ENCODE data around the gene GON7. TPM values are rescaled to one million over a fixed set of nuclear protein-coding genes. Genes with fewer than 3 reads are reported as not detected.

GON7 gene
- total and polyA plus RNA-seq, 8 donors, result 2.9 to 36.0 (median 16.9) TPM

DNA sequence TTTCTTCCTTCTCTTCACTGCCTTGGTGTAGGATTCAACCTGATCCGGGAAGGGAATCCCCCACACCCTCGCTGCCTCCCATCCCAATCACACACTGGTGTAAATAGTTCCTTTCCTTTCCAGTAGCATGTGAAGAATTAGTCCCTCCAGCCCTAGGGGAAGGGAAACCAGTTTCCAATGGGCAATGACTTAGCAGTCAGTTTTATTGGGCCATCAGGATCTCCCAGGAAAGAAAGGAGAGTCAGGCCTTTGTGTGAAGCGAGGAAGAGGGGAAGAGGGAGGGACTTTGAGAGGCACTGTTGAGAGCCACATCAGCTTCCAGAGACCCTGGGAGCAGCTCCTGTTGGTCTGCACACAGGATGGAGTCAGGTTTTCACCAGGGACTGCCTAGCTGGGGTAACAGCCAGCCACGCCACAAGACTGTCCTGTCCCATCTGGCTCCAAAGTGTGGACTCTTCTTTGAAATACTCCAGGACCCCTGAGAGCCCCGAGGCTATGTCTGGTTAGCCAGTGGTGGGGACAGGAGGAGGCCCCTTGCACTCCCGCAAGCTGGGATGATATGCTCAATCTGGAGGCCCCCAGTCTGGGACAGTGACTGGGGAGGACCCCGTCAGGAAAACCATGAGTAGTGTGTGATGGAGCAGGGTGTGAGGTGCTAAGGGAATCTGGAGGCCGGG is 50.0 kb downstream of the GON7 start:
- DNase-seq, result no peak
- H3K27me3 ChIP-seq, result no peaks in the 10 kb centered on the region
- H3K4me1 ChIP-seq, result no peaks in the 10 kb centered on the region
- H3K27ac ChIP-seq, result no peak overlapping the region
- no peak for TF ChIP-seq POLR2A (IDR thresholded peaks at IDR 0.05)
- no peak for TF ChIP-seq CTCF (IDR thresholded peaks at IDR 0.05)
- no peak for TF ChIP-seq POLR2AphosphoS5 (IDR thresholded peaks at IDR 0.05)
- no peak for TF ChIP-seq EP300 (IDR thresholded peaks at IDR 0.05)
- H3K4me3 ChIP-seq, result no peak overlapping the region
- WGBS, 5 donors, result 84 to 94% (median 89%) methylated on average over 7 to 8 of the region's 8 CpGs
- intact Hi-C loops (cut with DNase I; ENCODE audit: low total_unique reads), result no loop called here
- H3K36me3 ChIP-seq, result no peaks in the 10 kb centered on the region
- H3K9me3 ChIP-seq, result no peaks in the 10 kb centered on the region

DNA sequence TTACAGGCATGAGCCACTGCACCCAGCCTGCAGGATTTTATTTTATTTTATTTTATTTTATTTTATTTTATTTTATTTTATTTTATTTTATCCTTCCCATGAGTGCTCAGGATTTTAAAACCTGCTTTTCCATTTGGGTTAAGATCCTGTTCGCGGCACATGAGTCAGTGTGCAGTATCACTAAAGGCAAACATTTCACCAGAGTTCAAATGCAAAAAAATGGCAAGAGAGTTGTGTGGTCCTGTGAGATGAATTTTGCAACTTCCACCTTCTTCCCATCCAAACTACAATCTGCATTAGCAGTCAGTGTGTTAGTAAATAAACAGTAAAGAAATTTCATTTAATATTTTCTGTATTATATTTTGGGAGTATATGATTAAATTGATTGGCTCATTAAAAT is 51.2 kb downstream of the GON7 start:
- TF ChIP-seq POLR2AphosphoS5 (IDR thresholded peaks at IDR 0.05), result no peak
- no peak for TF ChIP-seq POLR2A (IDR thresholded peaks at IDR 0.05)
- TF ChIP-seq CTCF (IDR thresholded peaks at IDR 0.05), result no peak
- no peak for TF ChIP-seq EP300 (IDR thresholded peaks at IDR 0.05)
- no peaks in the 10 kb centered on the region for H3K27me3 ChIP-seq
- peak in 1 of 2 donors; percentile 20 for DNase-seq
- no peaks in the 10 kb centered on the region for H3K9me3 ChIP-seq
- no peak overlapping the region for H3K27ac ChIP-seq
- H3K4me3 ChIP-seq, result no peak overlapping the region
- WGBS, 5 donors, result 24 to 59% (median 41%) methylated on average over 2 of the region's 2 CpGs
- H3K36me3 ChIP-seq, result no peaks in the 10 kb centered on the region
- intact Hi-C loops (cut with DNase I; ENCODE audit: low total_unique reads), result no loop called here
- H3K4me1 ChIP-seq, result peaks cover 0 to 8% (median 3%) of the 10 kb centered on the region in 4 donors

GRCh38 chr14:93153121-93153520 is 53.7 kb downstream of the GON7 start:
- Histone ChIP-seq H3K27ac (no peak overlapping the region), H3K9me3 (no peaks in the 10 kb centered on the region), H3K4me1 (peaks cover 3 to 12% (median 9%) of the 10 kb centered on the region in 4 donors), H3K4me3 (no peak overlapping the region), H3K27me3 (no peaks in the 10 kb centered on the region), H3K36me3 (no peaks in the 10 kb centered on the region)
- intact Hi-C loops (cut with DNase I; ENCODE audit: low total_unique reads), result no loop called here
- DNase-seq, result no peak
- WGBS, 5 donors, result 80 to 90% (median 87%) methylated on average over 7 of the region's 7 CpGs
- TF ChIP-seq POLR2A (IDR thresholded peaks at IDR 0.05), result no peak
- no peak for TF ChIP-seq CTCF (IDR thresholded peaks at IDR 0.05)
- no peak for TF ChIP-seq EP300 (IDR thresholded peaks at IDR 0.05)
- no peak for TF ChIP-seq POLR2AphosphoS5 (IDR thresholded peaks at IDR 0.05)

Other genes starting within 250 kb of the GON7 start
- gene ITPK1, start 91.1 kb downstream of the GON7 start, total RNA-seq, result 10 to 100 TPM; 17.8 to 46.3 (median 29.5) TPM
- 10 to 100 TPM; 23.3 to 32.8 (median 28.4) TPM for gene ITPK1, start 91.1 kb downstream of the GON7 start, polyA plus RNA-seq
- gene MOAP1, start 22.2 kb downstream of the GON7 start, total RNA-seq, result 10 to 100 TPM in 2 of 5 donors, 1 to 10 TPM in 2, under 1 TPM in 1; 0.87 to 44.1 (median 9.4) TPM
- 10 to 100 TPM; 18.3 to 26.0 (median 20.1) TPM for gene MOAP1, start 22.2 kb downstream of the GON7 start, polyA plus RNA-seq
- gene LYSET, start 21.7 kb downstream of the GON7 start, total RNA-seq, result 10 to 100 TPM in 1 of 5 donors, 1 to 10 TPM in 2, under 1 TPM in 2; 0.87 to 11.6 (median 2.9) TPM
- 10 to 100 TPM; 19.3 to 23.8 (median 21.6) TPM for gene LYSET, start 21.7 kb downstream of the GON7 start, polyA plus RNA-seq
- gene UBR7, start 191 bp upstream of the GON7 start, total RNA-seq, result 100 to 1,000 TPM in 1 of 5 donors, 10 to 100 TPM in 3, 1 to 10 TPM in 1; 8.8 to 124 (median 31.0) TPM
- 10 to 100 TPM; 11.9 to 16.5 (median 15.6) TPM for gene UBR7, start 191 bp upstream of the GON7 start, polyA plus RNA-seq
- gene BTBD7, start 126.0 kb upstream of the GON7 start, total RNA-seq, result 10 to 100 TPM; 19.6 to 99.2 (median 32.2) TPM
- gene BTBD7, start 126.0 kb upstream of the GON7 start, polyA plus RNA-seq, result 1 to 10 TPM; 5.7 to 9.2 (median 7.3) TPM
- not detected for gene COX8C, start 140.1 kb upstream of the GON7 start, total RNA-seq
- not detected for gene COX8C, start 140.1 kb upstream of the GON7 start, polyA plus RNA-seq
- 1 to 10 TPM in 2 of 5 donors, under 1 TPM in 1, not detected in 2; 0.45 to 1.9 (median 1.3) TPM for gene UNC79, start 223.9 kb upstream of the GON7 start, total RNA-seq
- gene UNC79, start 223.9 kb upstream of the GON7 start, polyA plus RNA-seq, result under 1 TPM; under 0.01 to 0.25 (median 0.10) TPM

All from stomach (tissue), 9 donors.